HUES64 (cell line): Measurements from ENCODE around the gene KRTAP10-6. TPM values are rescaled to one million over a fixed set of nuclear protein-coding genes. Genes with fewer than 3 reads are reported as not detected.
"Not testable (repeated sequence)": the region's sequence is repeated elsewhere in the genome, so short reads cannot be mapped to it uniquely, and the experiment has no call there.

Source experiments
- H3K27ac ChIP-seq: 2 replicates; pipeline ENCODE4 v1.7.0; 2013; ENCODE audit warnings: low read depth, low read length, inconsistent platforms
- H3K27me3 ChIP-seq: 2 replicates; pipeline ENCODE4 v1.6.1; 2013; ENCODE audit warnings: mild to moderate bottlenecking, low read length; ENCODE audit not compliant: insufficient read depth
- H3K36me3 ChIP-seq: 2 replicates; pipeline ENCODE4 v1.6.1; 2013; ENCODE audit warnings: mild to moderate bottlenecking, low read length; ENCODE audit not compliant: insufficient read depth
- H3K4me1 ChIP-seq: 2 replicates; pipeline ENCODE4 v1.6.1; 2013; ENCODE audit warnings: mild to moderate bottlenecking, low read length, moderate library complexity; ENCODE audit not compliant: insufficient read depth
- H3K4me3 ChIP-seq: 2 replicates; pipeline ENCODE4 v1.5.1; 2013; ENCODE audit warnings: mild to moderate bottlenecking, low read length, moderate library complexity
- H3K9ac ChIP-seq: 2 replicates; pipeline ENCODE4 v1.6.1; 2013; ENCODE audit warnings: mild to moderate bottlenecking, low read depth, low read length
- H3K9me3 ChIP-seq: 2 replicates; pipeline ENCODE4 v1.6.1; 2013; ENCODE audit warnings: low read depth, low read length; ENCODE audit not compliant: insufficient read depth
- WGBS: fragments of 150-250, 120-280 bp; methylation state at CpG from one replicate; pipeline ENCODE4 v1.1.7; 2013; ENCODE audit warnings: missing lambda C conversion rate; 5-methylcytosine and 5-hydroxymethylcytosine counted together
- polyA plus RNA-seq, 2 experiments: library from polyadenylated mRNA; stranded (reverse); fragments of 50-300 nt; gene quantifications; one replicate each; pipeline ENCODE4 v1.2.3, GENCODE V29; 2013

Gene KRTAP10-6, protein sequence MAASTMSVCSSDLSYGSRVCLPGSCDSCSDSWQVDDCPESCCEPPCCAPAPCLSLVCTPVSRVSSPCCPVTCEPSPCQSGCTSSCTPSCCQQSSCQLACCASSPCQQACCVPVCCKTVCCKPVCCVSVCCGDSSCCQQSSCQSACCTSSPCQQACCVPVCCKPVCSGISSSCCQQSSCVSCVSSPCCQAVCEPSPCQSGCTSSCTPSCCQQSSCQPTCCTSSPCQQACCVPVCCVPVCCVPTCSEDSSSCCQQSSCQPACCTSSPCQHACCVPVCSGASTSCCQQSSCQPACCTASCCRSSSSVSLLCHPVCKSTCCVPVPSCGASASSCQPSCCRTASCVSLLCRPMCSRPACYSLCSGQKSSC
- not detected for polyA plus RNA-seq (2013, experiment 1 of 2)
- not detected for polyA plus RNA-seq (2013, experiment 2 of 2)

DNA sequence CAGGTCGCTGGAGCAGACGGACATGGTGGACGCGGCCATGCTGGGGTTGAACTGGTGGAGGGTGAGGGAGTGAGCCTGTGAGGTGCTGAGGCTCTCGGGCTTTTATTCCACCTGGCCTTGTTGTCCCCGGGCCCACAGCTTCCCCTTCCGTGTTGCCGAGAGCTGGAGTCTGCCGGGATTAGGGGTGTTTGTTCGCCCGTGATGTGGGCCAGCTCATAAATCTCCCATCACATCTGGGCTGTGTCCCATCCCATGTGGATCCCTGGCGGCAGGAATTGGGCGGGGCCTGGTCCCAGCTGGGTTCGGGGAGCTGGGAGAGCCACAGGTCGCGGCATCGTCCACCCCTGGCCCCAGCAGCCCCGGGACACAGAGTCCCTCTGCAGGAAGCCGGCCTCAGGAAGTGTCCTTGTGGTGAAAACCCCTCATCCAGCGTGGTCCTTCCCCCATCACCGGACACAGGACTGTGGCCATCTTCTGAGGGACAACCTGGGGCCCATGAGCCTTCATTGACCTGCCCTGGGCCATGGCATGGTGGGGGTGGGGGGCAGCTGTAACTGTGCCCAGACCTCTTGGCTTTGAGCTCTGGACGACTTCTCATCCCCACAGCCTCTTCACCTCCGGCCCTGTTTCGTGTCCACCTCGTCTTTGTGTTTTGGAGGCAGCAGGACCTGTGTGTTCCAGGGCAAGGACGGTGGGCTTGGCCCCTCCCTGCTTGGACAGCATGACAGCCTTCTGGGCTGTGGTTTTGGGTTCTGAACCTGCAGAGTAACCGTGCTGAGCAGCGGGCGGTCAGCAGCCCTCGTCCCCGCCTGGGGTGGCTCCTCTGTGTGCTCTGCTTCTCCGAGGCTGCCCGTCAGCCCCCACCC is at the start of gene KRTAP10-6:
Gene KRTAP10-6 (minus strand): TSS at position 60 of the 866 bp plus-strand sequence. CDS start 21 bp downstream, at position 39.
- Histone ChIP-seq H3K4me3 (no peak within 1 kb of the TSS), H3K27ac (0 out of 2 replicates have a peak within 1 kb of the TSS, but pooled peaks have one; percentile 41), H3K4me1 (peaks cover 9% of the 10 kb centered on the region), H3K27me3 (no peaks in the 10 kb centered on the region), H3K36me3 (no peaks in the 10 kb centered on the region), H3K9me3 (no peaks in the 10 kb centered on the region), H3K9ac (no peak within 1 kb of the TSS)
- WGBS = 87% methylated on average over 33 of the region's 33 CpGs

DNA sequence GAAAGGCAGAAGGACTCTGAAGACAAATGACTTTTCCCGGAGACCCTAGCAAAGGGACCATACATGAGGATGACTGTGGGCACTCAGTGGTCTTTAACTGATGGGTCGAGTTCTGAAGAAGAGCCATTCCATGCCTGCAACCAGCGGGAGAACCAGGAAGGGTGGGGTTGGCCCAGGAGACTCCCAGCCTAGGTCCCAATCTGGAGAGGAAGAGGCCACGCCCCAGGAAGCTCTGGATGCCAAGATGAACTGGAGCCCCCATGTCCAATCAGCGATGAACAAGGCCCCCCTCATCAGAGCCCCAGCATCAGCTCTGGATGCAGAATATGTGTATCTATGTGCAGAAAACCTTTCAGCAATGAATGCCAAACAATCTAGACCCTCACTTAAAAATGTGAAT is 48.5 kb upstream of the KRTAP10-6 start:
- WGBS = 94% methylated on average over 5 of the region's 5 CpGs
- Histone ChIP-seq H3K4me1 (no peaks in the 10 kb centered on the region), H3K9ac (no peak overlapping the region), H3K27me3 (no peaks in the 10 kb centered on the region), H3K36me3 (no peaks in the 10 kb centered on the region), H3K27ac (no peak overlapping the region), H3K4me3 (no peak overlapping the region), H3K9me3 (peaks cover 17% of the 10 kb centered on the region)

DNA sequence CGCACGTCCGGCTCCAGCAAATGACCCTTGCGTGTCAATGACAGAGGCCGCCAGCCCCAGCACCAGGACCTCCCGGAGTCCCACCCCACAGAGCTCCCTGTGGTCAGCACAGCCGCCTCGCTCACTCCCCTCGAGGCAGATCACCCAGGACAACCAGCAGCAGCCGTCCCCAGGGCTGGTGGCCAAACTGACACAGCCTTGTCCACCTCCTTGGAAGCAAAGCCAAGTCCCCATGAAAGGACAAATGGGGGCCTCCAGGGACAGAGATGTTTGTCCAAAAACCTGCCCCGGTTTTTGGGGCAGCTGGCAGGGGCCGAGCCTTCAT is 47.0 kb upstream of the KRTAP10-6 start:
- H3K9me3 ChIP-seq = peaks cover 7% of the 10 kb centered on the region
- WGBS = 95% methylated on average over 12 of the region's 12 CpGs

DNA sequence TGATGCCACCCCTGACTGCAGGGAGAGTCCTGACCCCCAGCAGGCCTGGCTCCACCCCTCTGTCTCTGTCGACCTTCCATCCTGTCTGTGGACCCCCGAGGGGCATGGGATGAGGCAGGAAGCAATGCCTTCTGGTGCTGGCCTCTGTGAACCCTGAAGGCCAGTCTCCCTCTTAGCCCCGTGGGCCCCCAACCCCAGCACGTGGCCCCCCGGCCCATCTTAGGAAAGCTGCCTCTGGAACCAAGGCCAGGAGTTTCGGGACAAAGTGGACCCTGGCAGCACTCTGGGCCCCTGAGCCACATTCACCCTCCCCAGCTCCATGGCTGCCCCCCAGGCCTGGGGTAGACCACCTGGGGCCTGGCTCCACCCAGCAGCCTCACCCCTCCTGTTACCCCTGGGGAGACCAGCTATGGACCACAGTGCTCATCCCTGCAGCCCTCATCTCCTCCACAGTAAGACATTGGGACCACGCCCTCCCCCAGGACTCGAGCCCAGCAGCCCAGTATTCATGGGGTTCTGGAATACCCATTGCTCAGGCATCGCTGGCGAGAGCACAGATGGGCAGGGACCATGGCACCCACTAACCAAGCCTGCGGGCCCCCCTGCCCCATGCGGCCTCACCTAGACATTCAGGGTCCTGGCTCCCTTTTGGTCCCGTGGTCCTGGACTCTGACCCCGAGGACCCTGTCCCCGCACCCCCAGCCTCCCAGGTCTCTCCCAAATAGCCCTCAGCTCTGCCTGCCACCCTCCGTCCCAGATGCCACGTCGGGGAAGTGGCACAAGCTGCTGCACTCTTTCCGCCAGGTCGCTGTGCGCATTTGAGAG is 46.4 kb upstream of the KRTAP10-6 start:
- not testable (repeated sequence) for H3K9ac ChIP-seq, H3K9me3 ChIP-seq, H3K4me1 ChIP-seq, H3K4me3 ChIP-seq, H3K36me3 ChIP-seq, H3K27me3 ChIP-seq, H3K27ac ChIP-seq
- WGBS = 95% methylated on average over 19 of the region's 21 CpGs

More for the DNA sequence above, 47.0 kb upstream of the KRTAP10-6 start:
- Histone ChIP-seq H3K4me1 (no peaks in the 10 kb centered on the region), H3K27me3 (no peaks in the 10 kb centered on the region), H3K27ac (no peak overlapping the region), H3K4me3 (no peak overlapping the region), H3K9ac (no peak overlapping the region), H3K36me3 (no peaks in the 10 kb centered on the region)

DNA sequence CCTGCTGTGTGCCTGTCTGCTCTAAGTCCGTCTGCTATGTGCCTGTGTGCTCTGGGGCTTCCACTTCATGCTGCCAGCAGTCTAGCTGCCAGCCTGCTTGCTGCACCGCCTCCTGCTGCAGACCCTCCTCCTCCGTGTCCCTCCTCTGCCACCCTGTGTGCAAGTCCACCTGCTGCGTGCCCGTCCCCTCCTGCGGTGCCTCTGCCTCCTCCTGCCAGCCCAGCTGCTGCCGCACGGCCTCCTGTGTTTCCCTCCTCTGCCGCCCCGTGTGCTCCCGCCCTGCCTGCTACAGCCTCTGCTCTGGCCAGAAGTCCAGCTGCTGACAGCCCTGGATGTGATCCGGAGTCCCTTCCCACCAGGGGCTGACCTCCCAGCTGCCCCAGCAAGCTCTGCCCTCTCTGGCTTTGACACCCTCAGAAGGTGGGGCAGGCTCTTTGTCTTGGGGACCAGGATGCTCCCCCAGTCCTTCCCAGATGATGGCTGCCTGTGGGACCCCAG is 45.6 kb upstream of the KRTAP10-6 start:
- not testable (repeated sequence) for H3K4me1 ChIP-seq, H3K9me3 ChIP-seq, H3K27me3 ChIP-seq, H3K27ac ChIP-seq, H3K9ac ChIP-seq, H3K4me3 ChIP-seq, H3K36me3 ChIP-seq
- 84% methylated on average over 6 of the region's 12 CpGs for WGBS

DNA sequence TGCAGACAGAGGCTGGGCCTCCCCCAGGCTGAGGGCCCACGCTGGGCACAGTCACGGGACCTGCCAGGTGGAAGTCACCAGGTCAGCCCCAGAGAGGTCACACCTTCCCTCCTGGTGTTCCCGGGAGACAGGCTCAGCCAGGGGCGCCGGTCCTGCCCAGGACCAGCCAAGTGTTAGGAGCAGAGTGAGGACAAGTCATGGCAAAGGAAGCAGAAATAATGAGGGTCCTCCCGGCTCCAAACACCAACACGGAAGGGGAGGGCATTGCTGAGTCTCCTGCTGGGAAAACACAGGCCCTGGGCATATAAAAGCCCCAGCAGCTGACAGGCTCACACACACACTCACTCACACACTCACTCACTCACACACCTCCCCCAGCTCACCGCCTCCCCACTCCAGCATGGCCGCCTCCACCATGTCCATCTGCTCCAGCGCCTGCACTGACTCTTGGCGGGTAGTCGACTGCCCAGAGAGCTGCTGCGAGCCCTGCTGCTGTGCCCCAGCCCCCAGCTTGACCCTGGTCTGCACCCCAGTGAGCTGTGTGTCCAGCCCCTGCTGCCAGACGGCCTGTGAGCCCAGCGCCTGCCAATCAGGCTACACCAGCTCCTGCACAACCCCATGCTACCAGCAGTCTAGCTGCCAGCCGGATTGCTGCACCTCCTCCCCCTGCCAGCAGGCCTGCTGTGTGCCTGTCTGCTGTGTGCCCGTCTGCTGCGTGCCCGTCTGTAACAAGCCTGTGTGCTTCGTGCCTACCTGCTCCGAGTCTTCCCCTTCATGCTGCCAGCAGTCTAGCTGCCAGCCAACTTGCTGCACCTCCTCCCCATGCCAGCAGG is 44.9 kb upstream of the KRTAP10-6 start, which contains the start of gene KRTAP10-10:
Gene KRTAP10-10 (plus strand): TSS at position 339 of the 833 bp plus-strand sequence. CDS start 62 bp downstream, at position 401.
- Histone ChIP-seq H3K4me1 (no peaks in the 10 kb centered on the region), H3K9me3 (0 out of 2 replicates have a peak, but pooled peaks cover 2% of the 10 kb centered on the region), H3K36me3 (no peaks in the 10 kb centered on the region), H3K9ac (no peak within 1 kb of the TSS), H3K4me3 (no peak within 1 kb of the TSS), H3K27ac (no peak within 1 kb of the TSS), H3K27me3 (no peaks in the 10 kb centered on the region)
- 71% methylated on average over 21 of the region's 21 CpGs for WGBS

DNA sequence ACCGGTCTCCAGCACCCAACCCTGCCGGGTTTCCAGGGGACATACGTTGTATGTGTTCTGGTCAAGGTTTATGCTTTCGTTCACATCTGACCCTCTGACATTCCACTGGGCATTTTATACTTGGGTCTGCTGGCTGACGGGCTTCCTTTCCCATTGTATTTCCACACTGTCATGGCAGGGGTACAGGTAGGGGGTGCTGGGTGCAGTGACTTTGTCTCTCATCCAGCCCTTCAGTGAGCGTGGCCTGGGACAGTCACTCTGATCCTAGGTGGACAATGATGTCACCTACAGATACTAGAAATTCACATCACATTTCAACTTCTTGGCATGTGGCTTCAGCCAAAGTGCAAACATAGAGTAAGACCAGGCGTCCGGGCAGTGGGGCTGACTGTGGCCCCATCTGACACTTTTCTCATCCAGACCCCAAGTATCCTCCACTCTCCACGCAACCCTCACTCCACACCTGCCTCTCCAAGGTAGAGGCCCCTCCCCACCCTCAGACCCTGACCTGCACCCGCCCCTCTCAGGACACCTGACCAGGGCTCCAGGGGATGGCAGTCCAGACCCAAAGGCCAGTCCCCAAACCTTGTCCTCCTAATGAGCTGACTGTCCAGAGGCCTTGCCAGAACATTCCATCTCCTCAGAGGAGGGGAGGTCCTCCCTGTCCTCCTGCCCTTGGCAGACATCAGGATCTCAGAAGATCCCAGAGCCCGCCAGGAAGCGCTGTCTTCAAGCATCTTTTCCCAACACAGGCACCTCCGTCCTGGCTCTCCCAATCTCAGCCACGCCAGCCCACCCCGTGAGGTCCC is 44.1 kb upstream of the KRTAP10-6 start:
- no peak overlapping the region for H3K9ac ChIP-seq
- H3K27me3 ChIP-seq = no peaks in the 10 kb centered on the region
- H3K9me3 ChIP-seq = 0 out of 2 replicates have a peak, but pooled peaks cover 8% of the 10 kb centered on the region
- H3K36me3 ChIP-seq = no peaks in the 10 kb centered on the region
- no peaks in the 10 kb centered on the region for H3K4me1 ChIP-seq
- WGBS = 90% methylated on average over 15 of the region's 15 CpGs
- H3K27ac ChIP-seq = no peak overlapping the region
- H3K4me3 ChIP-seq = no peak overlapping the region

DNA sequence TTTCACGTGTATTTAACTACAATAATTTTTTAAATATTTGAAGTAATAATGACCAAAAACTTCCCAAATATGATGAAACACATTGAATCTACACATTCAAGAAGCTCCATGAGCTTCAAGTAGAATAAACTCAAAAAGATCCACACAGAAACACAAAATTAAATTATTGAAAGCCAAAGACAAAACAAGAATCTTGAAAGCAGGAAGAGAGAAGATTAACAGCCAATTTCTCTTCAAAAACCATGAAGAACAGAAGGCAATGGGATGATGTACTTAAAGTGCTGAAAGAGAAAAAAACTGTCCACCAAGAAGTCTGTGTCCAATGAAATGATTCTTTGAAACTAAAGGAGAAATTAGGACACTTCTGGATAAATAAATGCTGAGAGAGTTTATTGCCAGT is 39.8 kb upstream of the KRTAP10-6 start:
- H3K9ac ChIP-seq = no peak overlapping the region
- no peaks in the 10 kb centered on the region for H3K27me3 ChIP-seq
- no peak overlapping the region for H3K4me3 ChIP-seq
- WGBS = no CpG with 5 or more reads among the region's 1 CpG
- no peaks in the 10 kb centered on the region for H3K36me3 ChIP-seq
- H3K27ac ChIP-seq = no peak overlapping the region
- H3K9me3 ChIP-seq = 0 out of 2 replicates have a peak, but pooled peaks cover 8% of the 10 kb centered on the region
- no peaks in the 10 kb centered on the region for H3K4me1 ChIP-seq

DNA sequence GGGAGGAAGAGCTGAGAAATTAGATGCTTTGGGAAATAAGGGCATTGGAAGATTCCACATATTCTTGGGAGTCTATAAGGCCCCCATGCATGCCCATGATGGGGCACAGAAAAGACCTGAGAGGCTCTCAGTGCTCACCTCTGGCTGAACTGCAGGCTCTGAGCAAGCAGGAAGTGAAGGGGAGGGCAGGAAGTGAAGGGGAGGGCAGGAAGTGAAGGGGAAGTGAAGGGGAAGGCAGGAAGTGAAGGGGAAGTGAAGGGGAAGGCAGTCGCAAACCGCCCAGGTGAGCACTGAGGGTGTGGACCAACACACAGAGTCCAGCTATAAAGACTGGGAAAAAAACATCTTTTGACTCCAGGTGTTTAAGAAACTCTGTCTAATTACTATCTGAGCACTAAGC is 38.1 kb upstream of the KRTAP10-6 start:
- H3K36me3 ChIP-seq = no peaks in the 10 kb centered on the region
- no peak overlapping the region for H3K9ac ChIP-seq
- H3K27ac ChIP-seq = no peak overlapping the region
- WGBS = 92% methylated on average over 2 of the region's 2 CpGs
- 0 out of 2 replicates have a peak, but pooled peaks cover 8% of the 10 kb centered on the region for H3K9me3 ChIP-seq
- H3K27me3 ChIP-seq = no peaks in the 10 kb centered on the region
- H3K4me1 ChIP-seq = no peaks in the 10 kb centered on the region
- H3K4me3 ChIP-seq = no peak overlapping the region
